SK-N-SH (cell line): ENCODE measurements around the gene INHBE. TPM values are rescaled to one million over a fixed set of nuclear protein-coding genes. Genes with fewer than 3 reads are reported as not detected.

Experiments used
- CTCF ChIA-PET: fragments of 300-600, 350-600 bp; formaldehyde crosslinking; extraction: SDS; loops from one replicate; lab custom pipeline; 2021; lab: Yijun Ruan, JAX
- POLR2A ChIA-PET: fragments of 350-600 bp; sonication (Branson Sonifier 250); formaldehyde crosslinking; extraction: SDS; loops from one replicate; lab custom pipeline; 2020; ENCODE audit warnings: antibody characterized with exemption, inconsistent platforms; lab: Yijun Ruan, JAX
- DNase-seq: peaks from one replicate; pipeline ENCODE4 v3.0.0; 2012
- H2AFZ ChIP-seq: fragments of 200-600 bp; sonication (generic); 2 replicates; pipeline ENCODE4 v1.8.1; 2016; ENCODE audit warnings: antibody characterized with exemption, mild to moderate bottlenecking, low read depth
- H3F3A ChIP-seq: fragments of 200-600 bp; sonication (generic); replicated peaks from 2 replicates; pipeline ENCODE3; 2016; ENCODE audit warnings: antibody characterized with exemption, mild to moderate bottlenecking; ENCODE audit not compliant: insufficient read depth
- H3K27ac ChIP-seq, 2 experiments: fragments of 200-500 bp in 1 of 2; fragments of 200-600 bp in 1 of 2; sonication (Bioruptor generic) in 1 of 2; sonication (generic), shearing (Covaris generic) in 1 of 2; 2 replicates each; pipeline versions ENCODE4 v1.5.1 to v1.6.1; 2014 to 2016; ENCODE audit warnings: low read depth in 2 of 2, inconsistent platforms in 1 of 2, low read length in 1 of 2, mild to moderate bottlenecking in 1 of 2, mixed read lengths in 1 of 2
- H3K27me3 ChIP-seq: fragments of 200-600 bp; sonication (generic), shearing (Covaris generic); 2 replicates; pipeline ENCODE4 v1.6.1; 2016; ENCODE audit warnings: mixed run types; ENCODE audit not compliant: insufficient read depth
- H3K36me3 ChIP-seq, 2 experiments: fragments of 200-500 bp in 1 of 2; fragments of 200-600 bp in 1 of 2; sonication (Bioruptor generic) in 1 of 2; sonication (generic) in 1 of 2; replicated peaks in 1 of 2; 2 replicates each; pipeline versions ENCODE3 to v1.5.1; 2014 to 2016; ENCODE audit warnings: low read length in 1 of 2, mild to moderate bottlenecking in 1 of 2; ENCODE audit not compliant: insufficient read depth in 2 of 2, control insufficient read depth in 1 of 2
- H3K4me1 ChIP-seq, 2 experiments: fragments of 200-500 bp in 1 of 2; fragments of 200-600 bp in 1 of 2; sonication (Bioruptor generic) in 1 of 2; sonication (generic), shearing (Covaris generic) in 1 of 2; 2 replicates each; pipeline versions ENCODE4 v1.5.1 to v1.6.1; 2014 to 2016; ENCODE audit warnings: low read depth in 1 of 2, low read length in 1 of 2, mixed run types in 1 of 2; ENCODE audit not compliant: insufficient read depth in 2 of 2, control insufficient read depth in 1 of 2
- H3K4me2 ChIP-seq: fragments of 200-600 bp; sonication (generic), shearing (Covaris generic); 2 replicates; pipeline ENCODE4 v1.6.1; 2017; ENCODE audit warnings: mixed run types
- H3K4me3 ChIP-seq, 2 experiments: fragments of 200-500 bp in 1 of 2; fragments of 200-600 bp in 1 of 2; sonication (Bioruptor generic) in 1 of 2; sonication (generic), shearing (Covaris generic) in 1 of 2; 2 replicates each; pipeline versions ENCODE4 v1.5.1 to v1.8.1; 2014 to 2016; ENCODE audit warnings: low read depth in 2 of 2, inconsistent platforms in 1 of 2, low read length in 1 of 2, mild to moderate bottlenecking in 1 of 2, mixed read lengths in 1 of 2, moderate library complexity in 1 of 2
- H3K79me2 ChIP-seq: fragments of 200-600 bp; sonication (generic); 2 replicates; pipeline ENCODE4 v1.8.1; 2017; ENCODE audit warnings: mild to moderate bottlenecking; ENCODE audit not compliant: insufficient read depth
- H3K9ac ChIP-seq: fragments of 200-600 bp; sonication (generic); 2 replicates; pipeline ENCODE4 v1.6.1; 2017; ENCODE audit warnings: mixed run types
- H3K9me2 ChIP-seq: fragments of 200-600 bp; sonication (generic); 2 replicates; pipeline ENCODE4 v1.6.1; 2017; ENCODE audit warnings: mixed run types
- H3K9me3 ChIP-seq: fragments of 200-600 bp; sonication (generic); 2 replicates; pipeline ENCODE4 v1.6.1; 2017; ENCODE audit warnings: mixed run types, mild to moderate bottlenecking, moderate library complexity
- H4K20me1 ChIP-seq: fragments of 200-600 bp; sonication (generic); 2 replicates; pipeline ENCODE4 v1.6.1; 2017; ENCODE audit warnings: mild to moderate bottlenecking, mixed run types; ENCODE audit not compliant: insufficient read depth
- EZH2phosphoT487 ChIP-seq: fragments of 200-600 bp; sonication (generic); IDR thresholded peaks from 2 replicates; pipeline ENCODE4 v1.6.1; 2017; ENCODE audit warnings: low read depth, mixed run types, mild to moderate bottlenecking, antibody characterized with exemption, moderate library complexity, borderline replicate concordance
- MEF2A ChIP-seq: IDR thresholded peaks from 2 replicates; pipeline ENCODE4 v1.4.0; 2012; ENCODE audit warnings: low read depth, borderline replicate concordance
- MXI1 ChIP-seq: IDR thresholded peaks from 2 replicates; pipeline ENCODE4 v1.6.1; 2012; ENCODE audit warnings: mild to moderate bottlenecking, low read depth, low read length, improper control_type of control experiment
- RAD21 ChIP-seq: IDR thresholded peaks from 2 replicates; pipeline ENCODE4 v1.6.1; 2012; ENCODE audit warnings: mild to moderate bottlenecking, low read length
- SIN3A ChIP-seq: IDR thresholded peaks from 2 replicates; pipeline ENCODE4 v1.6.1; 2012; ENCODE audit warnings: low read depth, mild to moderate bottlenecking, low read length, moderate library complexity, borderline replicate concordance
- SMC3 ChIP-seq: IDR thresholded peaks from 2 replicates; pipeline ENCODE4 v1.6.1; 2012; ENCODE audit warnings: low read depth, low read length, improper control_type of control experiment
- TAF1 ChIP-seq: IDR thresholded peaks from 2 replicates; pipeline ENCODE4 v1.6.1; 2012; ENCODE audit warnings: low read depth, mild to moderate bottlenecking, low read length, moderate library complexity, borderline replicate concordance
- TCF12 ChIP-seq: IDR thresholded peaks from 2 replicates; pipeline ENCODE4 v1.4.0; 2012
- TEAD4 ChIP-seq: IDR thresholded peaks from 2 replicates; pipeline ENCODE4 v1.4.0; 2012; ENCODE audit warnings: mild to moderate bottlenecking, borderline replicate concordance; ENCODE audit not compliant: insufficient read depth
- YY1 ChIP-seq: IDR thresholded peaks from 2 replicates; pipeline ENCODE4 v1.4.0; 2012; ENCODE audit warnings: low read depth, mild to moderate bottlenecking
- WGBS: methylation state at CpG from one replicate; pipeline ENCODE4 v1.1.6; 2017; ENCODE audit warnings: low lambda C conversion rate; 5-methylcytosine and 5-hydroxymethylcytosine counted together
- polyA plus RNA-seq, 3 experiments: library from polyadenylated mRNA; depleted of rRNA; stranded (reverse); fragments of >200 nt; gene quantifications; 2 replicates each; pipeline ENCODE4 v1.2.3, GENCODE V29; 2012
- TF ChIP-seq, protein P1 (sequence below): IDR thresholded peaks from 2 replicates; pipeline ENCODE4 v1.4.0; 2012; ENCODE audit warnings: low read depth, borderline replicate concordance
- TF ChIP-seq, protein P2 (sequence below): IDR thresholded peaks from 2 replicates; pipeline ENCODE4 v1.4.0; 2012; ENCODE audit warnings: low read depth

Gene INHBE
- polyA plus RNA-seq, 1 of the 3 experiments (the other 2 are of a cell fraction), result 0.03 TPM

DNA sequence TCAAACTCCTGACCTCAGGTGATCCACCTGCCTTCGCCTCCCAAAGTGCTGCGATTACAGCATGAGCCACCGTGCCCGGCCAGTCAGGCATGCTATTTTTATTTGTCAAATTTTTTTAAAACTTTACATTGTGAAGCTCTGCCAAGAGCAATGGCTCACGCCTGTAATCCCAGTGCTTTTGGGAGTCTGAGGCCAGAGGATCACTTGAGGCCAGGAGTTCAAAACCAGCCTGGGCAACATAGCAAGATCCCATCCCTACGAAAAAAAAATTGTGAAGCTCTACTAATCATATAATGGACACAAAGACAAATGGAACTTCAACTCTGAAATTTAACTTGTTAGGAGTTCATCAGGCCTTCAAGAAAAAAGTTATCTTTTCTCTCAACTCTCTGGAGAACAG is 26.1 kb upstream of the INHBE start:
- no peak overlapping the region; a peak in 1 of 4 replicates for H3K27ac ChIP-seq
- 91% methylated on average over 6 of the region's 6 CpGs for whole genome bisulfite sequencing
- TF ChIP-seq TAF1, result no peak
- no peak for TF ChIP-seq SIN3A
- TF ChIP-seq RAD21, result no peak
- TF ChIP-seq EZH2phosphoT487, result no peak
- TF ChIP-seq YY1, result no peak
- TF ChIP-seq, protein P1, sequence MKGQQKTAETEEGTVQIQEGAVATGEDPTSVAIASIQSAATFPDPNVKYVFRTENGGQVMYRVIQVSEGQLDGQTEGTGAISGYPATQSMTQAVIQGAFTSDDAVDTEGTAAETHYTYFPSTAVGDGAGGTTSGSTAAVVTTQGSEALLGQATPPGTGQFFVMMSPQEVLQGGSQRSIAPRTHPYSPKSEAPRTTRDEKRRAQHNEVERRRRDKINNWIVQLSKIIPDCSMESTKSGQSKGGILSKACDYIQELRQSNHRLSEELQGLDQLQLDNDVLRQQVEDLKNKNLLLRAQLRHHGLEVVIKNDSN, result no peak
- peaks cover 9% of the 10 kb centered on the region for H3F3A ChIP-seq
- peaks cover 0 to 7% of the 10 kb centered on the region in 2 experiments for H3K36me3 ChIP-seq
- H4K20me1 ChIP-seq, result no peaks in the 10 kb centered on the region
- ChIA-PET POLR2A (no interaction called here), CTCF (interaction anchor here (0.6 to 2.1 kb wide), 7 partner anchors 24 to 215 kb away, joined by 3 to 10 read pairs (median 4); partner anchors contain the start of genes GLI1 and INHBE)
- no peaks in the 10 kb centered on the region for H3K9me3 ChIP-seq
- H3K79me2 ChIP-seq, result peaks cover 59% of the 10 kb centered on the region
- peak overlapping the region; percentile 78 for H3K4me2 ChIP-seq
- H3K9ac ChIP-seq, result peak overlapping the region; percentile 82; the same call in 1 of the 2 replicates
- no peak overlapping the region for H2AFZ ChIP-seq
- H3K9me2 ChIP-seq, result no peaks in the 10 kb centered on the region
- DNase-seq, result no peak
- peaks cover 0 to 3% of the 10 kb centered on the region in 2 experiments; a peak in 1 of 4 replicates for H3K4me1 ChIP-seq
- no peak overlapping the region for H3K4me3 ChIP-seq
- H3K27me3 ChIP-seq, result no peaks in the 10 kb centered on the region

DNA sequence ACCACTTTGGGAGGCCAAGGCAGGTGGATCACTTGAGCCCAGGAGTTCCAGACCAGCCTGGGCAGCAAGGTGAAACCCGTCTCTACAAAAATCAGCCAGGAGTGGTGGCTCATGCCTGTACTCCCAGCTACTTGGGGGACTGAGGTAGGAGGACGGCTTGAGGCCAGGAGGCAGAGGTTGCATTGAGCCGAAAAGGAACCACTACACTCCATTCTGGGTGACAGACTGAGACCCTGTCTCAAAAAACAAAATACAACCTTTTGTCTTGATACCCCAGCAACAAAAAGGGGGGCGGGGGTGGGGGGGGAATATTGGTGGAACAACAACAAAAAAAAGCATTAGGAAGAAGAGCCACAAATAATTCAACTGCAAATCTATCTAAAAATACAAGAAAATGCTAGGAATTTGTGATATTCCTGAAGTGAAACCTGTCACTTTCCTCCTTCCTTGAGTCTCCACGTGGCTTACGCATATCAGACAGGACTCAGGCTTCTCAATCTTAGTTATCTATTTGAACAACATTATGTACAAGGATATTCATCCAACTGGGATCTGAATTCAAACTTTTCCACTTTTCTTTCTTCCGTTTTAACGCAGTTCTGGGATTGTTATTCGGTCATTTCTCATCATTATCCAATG is 25.5 kb upstream of the INHBE start:
- Histone ChIP-seq H3K4me1 (peaks cover 0 to 3% of the 10 kb centered on the region in 2 experiments; a peak in 1 of 4 replicates), H3K27me3 (no peaks in the 10 kb centered on the region)
- TF ChIP-seq MXI1 (peak; percentile 89), SMC3 (no peak), TEAD4 (no peak), TCF12 (no peak), TAF1 (no peak), MEF2A (no peak), SIN3A (0 out of 2 replicates have a peak, but pooled peaks have one; percentile 61)
- TF ChIP-seq, protein P2, sequence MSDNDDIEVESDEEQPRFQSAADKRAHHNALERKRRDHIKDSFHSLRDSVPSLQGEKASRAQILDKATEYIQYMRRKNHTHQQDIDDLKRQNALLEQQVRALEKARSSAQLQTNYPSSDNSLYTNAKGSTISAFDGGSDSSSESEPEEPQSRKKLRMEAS, result 0 out of 2 replicates have a peak, but pooled peaks have one; percentile 12
- TF ChIP-seq, all 33 proteins: peak for 3
- Histone ChIP-seq H3K9ac (peak overlapping the region; percentile 82), H3F3A (peaks cover 9% of the 10 kb centered on the region), H2AFZ (peak overlapping the region; percentile 42; the same call in 1 of the 2 replicates), H3K4me3 (peak overlapping the region; percentile 56 to 67), H3K9me3 (no peaks in the 10 kb centered on the region), H3K4me2 (peak overlapping the region; percentile 78), H3K9me2 (no peaks in the 10 kb centered on the region), H4K20me1 (no peaks in the 10 kb centered on the region), H3K27ac (peak overlapping the region; percentile 75 to 84), H3K36me3 (peaks cover 0 to 2% of the 10 kb centered on the region in 2 experiments), H3K79me2 (peaks cover 52% of the 10 kb centered on the region)
- CTCF ChIA-PET, result interaction anchor here (0.6 to 2.1 kb wide), 13 partner anchors 9 to 216 kb away, joined by 3 to 10 read pairs (median 4); partner anchors contain the start of genes GLI1 and INHBE
- no peak for DNase-seq
- POLR2A ChIA-PET, result interaction anchor here (0.6 to 1.2 kb wide), 5 partner anchors 11 to 158 kb away, joined by 3 to 5 read pairs (median 3); no protein-coding TSS in a partner anchor
- WGBS, result 43% methylated on average over 9 of the region's 9 CpGs
